Stimulated activated CD4-positive, alpha-beta T cell treated with anti-CD3 and anti-CD28 coated beads, TNF-alpha, amount 100 ng/mL, for 4 hours (primary cell): Measurements from ENCODE around the gene PCDHGA6.

Experiments used
- DNase-seq, 3 experiments: peaks; one replicate each; pipeline ENCODE4 v3.0.0-alpha.2; 2020; ENCODE audit warnings: low read depth in 3 of 3

Gene PCDHGA6

GRCh38 chr5:141419074-141419880 lies 45.6 kb downstream of the PCDHGA6 start:
- DNase-seq = no peak

DNA sequence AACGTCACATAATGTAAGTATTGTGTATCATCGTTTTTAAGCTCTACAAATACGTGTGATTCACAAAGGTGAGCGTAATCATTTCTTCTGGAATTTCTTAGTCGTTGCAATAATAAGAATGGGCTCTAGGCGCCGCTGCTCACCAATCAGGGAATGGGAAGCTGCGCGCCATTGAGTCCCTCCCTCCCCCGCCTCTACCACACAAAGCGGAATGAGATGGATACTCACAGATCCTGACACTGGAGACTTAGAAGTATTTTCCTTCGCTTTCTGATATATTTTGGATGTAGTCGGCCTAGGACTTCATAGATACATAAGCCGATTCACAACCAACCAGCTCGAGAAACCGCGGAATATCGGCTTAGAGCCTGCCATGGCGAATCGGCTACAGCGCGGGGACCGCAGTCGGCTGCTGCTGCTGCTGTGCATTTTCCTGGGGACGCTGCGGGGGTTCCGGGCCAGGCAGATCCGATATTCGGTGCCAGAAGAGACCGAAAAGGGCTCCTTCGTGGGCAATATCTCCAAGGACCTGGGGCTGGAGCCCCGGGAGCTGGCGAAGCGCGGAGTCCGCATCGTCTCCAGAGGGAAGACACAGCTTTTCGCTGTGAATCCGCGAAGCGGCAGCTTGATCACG lies 47.3 kb downstream of the PCDHGA6 start, which contains the start of gene PCDHGA11:
PCDHGA11 (plus strand) TSS at position 197 of the 634 bp plus-strand sequence; CDS start at position 374, 177 bp downstream.
- no peak for DNase-seq

GRCh38 chr5:141421489-141421855 lies 47.8 kb downstream of the PCDHGA6 start:
- no peak for DNase-seq

DNA sequence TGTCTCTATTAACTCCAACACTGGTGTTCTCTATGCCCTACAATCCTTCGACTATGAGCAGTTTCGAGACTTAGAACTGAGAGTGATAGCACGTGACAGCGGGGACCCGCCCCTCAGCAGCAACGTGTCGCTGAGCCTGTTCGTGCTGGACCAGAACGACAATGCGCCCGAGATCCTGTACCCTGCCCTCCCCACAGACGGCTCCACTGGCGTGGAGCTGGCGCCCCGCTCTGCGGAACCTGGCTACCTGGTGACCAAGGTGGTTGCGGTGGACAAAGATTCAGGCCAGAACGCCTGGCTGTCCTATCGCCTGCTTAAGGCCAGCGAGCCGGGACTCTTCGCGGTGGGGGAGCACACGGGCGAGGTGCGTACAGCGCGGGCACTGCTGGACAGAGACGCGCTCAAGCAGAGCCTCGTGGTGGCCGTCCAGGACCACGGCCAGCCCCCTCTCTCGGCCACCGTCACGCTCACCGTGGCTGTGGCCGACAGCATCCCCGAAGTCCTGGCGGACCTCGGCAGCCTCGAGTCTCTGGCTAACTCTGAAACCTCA lies 49.1 kb downstream of the PCDHGA6 start:
- no peak for DNase-seq

GRCh38 chr5:141427783-141428426 lies 54.2 kb downstream of the PCDHGA6 start:
- DNase-seq = no peak
